ENCODE data around the gene WDR7.

Gene WDR7

DNA sequence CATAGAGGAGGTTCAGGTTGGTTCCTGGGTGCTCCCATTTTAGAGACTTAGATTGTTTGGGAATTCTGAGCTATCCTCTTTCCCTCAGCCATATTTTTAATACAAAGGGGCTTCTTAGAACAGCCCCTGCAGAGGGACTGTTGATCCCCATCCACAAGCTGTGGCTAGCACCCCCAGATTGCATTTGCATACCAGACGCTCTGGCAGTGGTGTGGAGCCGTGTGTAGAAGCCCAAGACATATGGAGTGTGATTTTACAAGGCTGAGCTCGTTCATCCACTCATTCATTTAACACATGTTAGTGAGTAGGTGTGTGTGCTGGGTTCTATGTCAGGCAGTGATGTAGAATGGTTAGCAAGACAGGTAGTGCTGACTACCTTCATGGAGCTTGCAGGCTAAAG lies 329.0 kb downstream of the WDR7 start:
- TF ChIP-seq, protein P1, sequence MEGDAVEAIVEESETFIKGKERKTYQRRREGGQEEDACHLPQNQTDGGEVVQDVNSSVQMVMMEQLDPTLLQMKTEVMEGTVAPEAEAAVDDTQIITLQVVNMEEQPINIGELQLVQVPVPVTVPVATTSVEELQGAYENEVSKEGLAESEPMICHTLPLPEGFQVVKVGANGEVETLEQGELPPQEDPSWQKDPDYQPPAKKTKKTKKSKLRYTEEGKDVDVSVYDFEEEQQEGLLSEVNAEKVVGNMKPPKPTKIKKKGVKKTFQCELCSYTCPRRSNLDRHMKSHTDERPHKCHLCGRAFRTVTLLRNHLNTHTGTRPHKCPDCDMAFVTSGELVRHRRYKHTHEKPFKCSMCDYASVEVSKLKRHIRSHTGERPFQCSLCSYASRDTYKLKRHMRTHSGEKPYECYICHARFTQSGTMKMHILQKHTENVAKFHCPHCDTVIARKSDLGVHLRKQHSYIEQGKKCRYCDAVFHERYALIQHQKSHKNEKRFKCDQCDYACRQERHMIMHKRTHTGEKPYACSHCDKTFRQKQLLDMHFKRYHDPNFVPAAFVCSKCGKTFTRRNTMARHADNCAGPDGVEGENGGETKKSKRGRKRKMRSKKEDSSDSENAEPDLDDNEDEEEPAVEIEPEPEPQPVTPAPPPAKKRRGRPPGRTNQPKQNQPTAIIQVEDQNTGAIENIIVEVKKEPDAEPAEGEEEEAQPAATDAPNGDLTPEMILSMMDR (IDR thresholded peaks at IDR 0.05; ENCODE audit: insufficient read depth, low read depth, low read length, missing control alignments), result no peak
- H3K4me3 ChIP-seq (ENCODE audit: low read depth, low read length), result no peak overlapping the region
- no peak for DNase-seq (ENCODE audit: low read depth)

DNA sequence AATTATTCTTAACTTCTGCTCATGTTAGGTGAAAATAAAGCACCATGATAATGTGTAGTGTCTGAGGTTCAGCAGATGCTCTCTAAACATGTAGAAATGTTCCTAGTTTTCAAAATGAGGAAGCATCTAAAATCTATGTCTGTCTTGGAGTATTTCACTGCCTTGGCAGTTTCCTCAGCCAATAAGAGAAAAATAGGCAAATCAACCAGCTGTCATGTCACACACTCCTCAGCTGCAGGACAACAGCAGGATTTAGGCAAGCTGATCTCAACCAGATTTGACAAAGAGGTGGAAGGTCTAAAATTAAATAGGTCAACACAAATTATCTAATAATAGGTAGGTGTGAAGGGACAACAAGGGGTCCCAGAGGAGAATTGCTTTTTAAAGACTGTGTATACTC lies 331.6 kb downstream of the WDR7 start:
- no peak overlapping the region for H3K4me3 ChIP-seq (ENCODE audit: low read depth, low read length)
- TF ChIP-seq, protein P1 (IDR thresholded peaks at IDR 0.05; ENCODE audit: insufficient read depth, low read depth, low read length, missing control alignments), result no peak
- no peak for DNase-seq (ENCODE audit: low read depth)

DNA sequence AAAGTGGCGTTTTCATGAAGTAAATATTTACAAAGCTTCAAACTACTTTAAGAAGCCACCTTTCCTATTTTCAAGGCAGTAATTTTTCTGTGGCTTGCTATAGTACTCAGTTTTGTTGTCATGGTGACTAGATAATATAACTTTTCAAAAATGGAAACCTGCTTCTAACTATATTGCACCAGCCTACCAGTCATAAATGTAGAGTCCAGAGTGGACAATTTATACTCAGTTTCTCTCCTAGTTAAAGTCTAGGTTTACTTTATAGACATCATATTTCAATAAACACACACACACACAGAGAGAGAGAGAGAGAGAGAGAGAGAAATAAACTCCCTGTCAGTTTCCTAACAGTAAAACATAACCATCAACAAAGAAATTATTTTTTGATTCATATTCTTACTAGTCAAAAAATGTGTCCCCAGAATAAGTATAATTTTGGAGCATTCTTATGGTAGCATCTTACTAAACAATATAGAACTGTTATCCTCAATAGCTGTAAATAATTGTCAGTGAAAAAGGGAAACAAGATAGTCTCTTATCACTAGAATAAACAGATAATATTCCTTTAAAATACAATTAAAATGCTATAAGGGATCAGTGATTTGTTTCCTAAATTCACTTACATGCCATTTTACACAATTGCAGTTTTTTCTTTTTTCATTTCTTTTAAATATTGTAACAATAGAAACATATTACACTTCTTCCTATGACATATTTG lies 332.3 kb downstream of the WDR7 start:
- no peak overlapping the region for H3K4me3 ChIP-seq (ENCODE audit: low read depth, low read length)
- no peak for DNase-seq (ENCODE audit: low read depth)
- TF ChIP-seq, protein P1 (IDR thresholded peaks at IDR 0.05; ENCODE audit: insufficient read depth, low read depth, low read length, missing control alignments), result no peak

DNA sequence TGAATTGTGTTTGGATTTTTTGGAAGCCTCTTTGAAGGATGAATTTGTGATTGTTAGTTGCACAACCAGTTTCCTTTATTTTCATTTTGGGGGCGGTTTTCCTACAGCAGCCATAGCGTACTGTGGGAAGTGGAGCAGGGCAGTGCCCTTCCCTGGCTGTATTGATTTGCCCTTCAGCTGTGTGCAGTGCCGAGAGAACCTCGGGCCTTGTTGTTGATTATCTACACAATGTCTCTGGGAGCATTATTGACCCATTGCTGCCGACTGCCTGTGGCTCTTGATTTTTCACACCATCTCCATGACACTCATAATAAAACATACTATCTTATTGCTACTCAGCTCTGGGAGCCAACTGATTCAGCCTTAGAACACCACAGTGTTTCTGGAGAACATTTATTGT lies 333.6 kb downstream of the WDR7 start:
- TF ChIP-seq, protein P1 (IDR thresholded peaks at IDR 0.05; ENCODE audit: insufficient read depth, low read depth, low read length, missing control alignments), result no peak
- H3K4me3 ChIP-seq (ENCODE audit: low read depth, low read length), result no peak overlapping the region
- DNase-seq (ENCODE audit: low read depth), result no peak

DNA sequence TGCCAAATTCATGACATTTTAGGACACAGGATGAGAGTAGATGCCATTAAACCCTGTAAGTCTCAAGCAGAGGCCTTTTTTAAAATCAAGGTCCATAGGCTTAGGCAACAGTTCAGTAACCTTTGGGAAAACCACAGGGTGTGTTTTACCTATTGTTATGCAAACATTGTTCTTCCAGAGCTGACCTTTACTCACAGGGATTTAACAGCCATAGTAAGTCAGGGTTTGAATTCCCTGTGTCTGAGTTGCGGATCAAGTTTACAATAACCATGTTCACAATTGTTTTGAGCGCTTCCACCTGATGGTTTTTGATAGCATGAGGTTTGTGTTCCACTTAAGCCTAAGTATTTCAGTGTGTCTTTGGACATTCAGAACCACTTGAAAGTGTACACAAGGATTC lies 335.7 kb downstream of the WDR7 start:
- no peak for DNase-seq (ENCODE audit: low read depth)
- H3K4me3 ChIP-seq (ENCODE audit: low read depth, low read length), result no peak overlapping the region
- TF ChIP-seq, protein P1 (IDR thresholded peaks at IDR 0.05; ENCODE audit: insufficient read depth, low read depth, low read length, missing control alignments), result no peak

DNA sequence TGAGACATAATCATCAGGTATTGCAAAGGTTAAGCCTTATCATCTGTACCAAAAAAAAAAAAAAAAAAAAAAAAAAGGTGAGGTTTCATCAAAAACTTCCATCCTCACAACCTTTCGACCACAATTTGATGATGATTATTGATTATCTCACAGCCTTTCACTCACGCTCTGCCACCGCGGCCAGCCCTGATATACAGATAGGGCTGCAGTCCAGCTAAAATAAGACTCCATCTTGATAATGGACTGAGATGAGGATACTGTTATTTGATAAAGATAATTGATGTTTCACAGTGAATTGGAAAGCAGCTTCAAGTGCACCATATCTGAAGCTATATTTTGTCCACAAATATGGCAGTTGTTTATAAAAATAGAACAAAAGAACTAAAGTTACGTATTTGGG lies 336.1 kb downstream of the WDR7 start:
- DNase-seq (ENCODE audit: low read depth), result no peak
- TF ChIP-seq, protein P1 (IDR thresholded peaks at IDR 0.05; ENCODE audit: insufficient read depth, low read depth, low read length, missing control alignments), result no peak
- no peak overlapping the region for H3K4me3 ChIP-seq (ENCODE audit: low read depth, low read length)

DNA sequence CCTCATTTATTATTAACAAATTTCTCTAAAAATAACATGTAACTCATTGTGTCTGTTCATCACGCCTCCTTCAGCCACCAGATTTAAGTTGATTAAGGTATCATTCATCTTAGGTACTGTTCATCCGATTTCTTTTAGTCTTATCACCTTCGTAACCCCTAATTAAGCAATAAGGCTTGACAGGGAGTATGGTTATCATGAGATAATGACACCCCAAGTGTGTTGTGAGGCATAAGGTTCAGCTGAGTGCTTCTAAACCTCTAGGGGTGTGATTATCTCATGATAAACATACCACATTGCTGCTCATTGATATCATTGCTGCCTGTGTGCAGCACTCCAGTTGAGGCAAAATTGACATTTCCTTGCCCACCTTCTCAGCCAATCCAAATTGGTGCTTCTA lies 336.9 kb downstream of the WDR7 start:
- H3K4me3 ChIP-seq (ENCODE audit: low read depth, low read length), result no peak overlapping the region
- no peak for DNase-seq (ENCODE audit: low read depth)
- TF ChIP-seq, protein P1 (IDR thresholded peaks at IDR 0.05; ENCODE audit: insufficient read depth, low read depth, low read length, missing control alignments), result no peak
